DND-41 (cell line): ENCODE results near the gene VENTX.

ENCODE experiments used
- ATAC-seq: fragments of 200-7000 bp; cut with Tn5 transposase; 3 replicates; pipeline ENCODE4 v1.9.1; 2021; ENCODE audit warnings: low read depth; ENCODE audit not compliant: insufficient read depth
- DNase-seq: peaks from one replicate; pipeline ENCODE4 v3.0.0-alpha.2; 2020
- H2AFZ ChIP-seq: 2 replicates; pipeline ENCODE4 v1.6.0; 2012; ENCODE audit warnings: low read depth, low read length
- H3K27ac ChIP-seq: 2 replicates; pipeline ENCODE4 v1.5.1; 2012; ENCODE audit warnings: low read length, inconsistent platforms
- H3K27me3 ChIP-seq: fragments of 200-600 bp; sonication (generic); 2 replicates; pipeline ENCODE4 v1.6.0; 2012; ENCODE audit warnings: low read length, mild to moderate bottlenecking, inconsistent platforms; ENCODE audit not compliant: insufficient read depth, poor library complexity
- H3K36me3 ChIP-seq: 2 replicates; pipeline ENCODE4 v1.5.1; 2012; ENCODE audit warnings: low read length, inconsistent platforms; ENCODE audit not compliant: insufficient read depth
- H3K4me1 ChIP-seq: 2 replicates; pipeline ENCODE4 v1.5.1; 2012; ENCODE audit warnings: mild to moderate bottlenecking, low read length; ENCODE audit not compliant: insufficient read depth
- H3K4me2 ChIP-seq: 2 replicates; pipeline ENCODE4 v1.6.0; 2012; ENCODE audit warnings: mild to moderate bottlenecking, moderate library complexity, low read length, inconsistent platforms; ENCODE audit not compliant: insufficient read depth
- H3K4me3 ChIP-seq, 2 experiments: fragments of 200-600 bp in 1 of 2; shearing (Covaris generic) in 1 of 2; 2 replicates each; pipeline ENCODE4 v1.5.1; 2012 to 2016; ENCODE audit warnings: inconsistent platforms in 2 of 2, low read length in 2 of 2, mild to moderate bottlenecking in 2 of 2, low read depth in 1 of 2, moderate library complexity in 1 of 2
- H3K79me2 ChIP-seq: 2 replicates; pipeline ENCODE4 v1.6.0; 2012; ENCODE audit warnings: low read length, inconsistent platforms; ENCODE audit not compliant: insufficient read depth
- H3K9ac ChIP-seq: 2 replicates; pipeline ENCODE4 v1.6.0; 2012; ENCODE audit warnings: low read depth, mild to moderate bottlenecking, inconsistent platforms, low read length, moderate library complexity
- H3K9me3 ChIP-seq: 2 replicates; pipeline ENCODE4 v1.5.1; 2012; ENCODE audit warnings: low read length, moderate library complexity, mild to moderate bottlenecking, inconsistent platforms; ENCODE audit not compliant: insufficient read depth, severe bottlenecking
- H4K20me1 ChIP-seq: 2 replicates; pipeline ENCODE4 v1.6.0; 2012; ENCODE audit warnings: low read length; ENCODE audit not compliant: insufficient read depth
- CTCF ChIP-seq: IDR thresholded peaks from 2 replicates; pipeline ENCODE4 v1.5.1; 2012; ENCODE audit warnings: borderline replicate concordance, low read length, moderate library complexity, mild to moderate bottlenecking; ENCODE audit not compliant: poor library complexity, severe bottlenecking; ENCODE audit errors: extremely low read depth
- EZH2 ChIP-seq: IDR thresholded peaks from 3 replicates; pipeline ENCODE4 v1.6.1; 2012; ENCODE audit warnings: borderline replicate concordance, low read depth, mild to moderate bottlenecking, moderate library complexity, low read length, inconsistent platforms; ENCODE audit not compliant: severe bottlenecking

VENTX gene

GRCh38 chr10:133214468-133215410 is 22.9 kb upstream of the VENTX start:
- Histone ChIP-seq H3K4me3 (no peak overlapping the region), H3K4me2 (no peak overlapping the region), H3K4me1 (no peaks in the 10 kb centered on the region), H3K27ac (no peak overlapping the region), H3K9ac (no peak overlapping the region), H2AFZ (no peak overlapping the region), H4K20me1 (no peaks in the 10 kb centered on the region; the same call in 1 of the 2 replicates), H3K79me2 (no peaks in the 10 kb centered on the region), H3K9me3 (no peaks in the 10 kb centered on the region), H3K27me3 (no peaks in the 10 kb centered on the region), H3K36me3 (no peaks in the 10 kb centered on the region)
- TF ChIP-seq EZH2 (no peak), CTCF (no peak)
- DNase-seq (no peak), ATAC-seq (no peak)

GRCh38 chr10:133215586-133215985 is 22.1 kb upstream of the VENTX start:
- H3K9ac ChIP-seq = no peak overlapping the region
- DNase-seq = no peak
- no peaks in the 10 kb centered on the region for H3K36me3 ChIP-seq
- ATAC-seq = no peak
- no peak for TF ChIP-seq EZH2
- TF ChIP-seq CTCF = no peak
- H2AFZ ChIP-seq = no peak overlapping the region
- H3K27me3 ChIP-seq = no peaks in the 10 kb centered on the region
- no peak overlapping the region for H3K4me2 ChIP-seq
- H4K20me1 ChIP-seq = no peaks in the 10 kb centered on the region; the same call in 1 of the 2 replicates
- no peak overlapping the region for H3K27ac ChIP-seq
- no peaks in the 10 kb centered on the region for H3K4me1 ChIP-seq
- no peaks in the 10 kb centered on the region for H3K9me3 ChIP-seq
- no peaks in the 10 kb centered on the region for H3K79me2 ChIP-seq
- H3K4me3 ChIP-seq = no peak overlapping the region

- Histone ChIP-seq H4K20me1 (no peaks in the 10 kb centered on the region; the same call in 1 of the 2 replicates), H3K9me3 (no peaks in the 10 kb centered on the region)
- no peak for TF ChIP-seq CTCF
- TF ChIP-seq EZH2 = no peak
These were observed 20.9 kb upstream of the VENTX start for GRCh38 chr10:133216776-133217175.

More at GRCh38 chr10:133216776-133217175, 20.9 kb upstream of the VENTX start:
- Histone ChIP-seq H3K27ac (no peak overlapping the region), H3K4me2 (no peak overlapping the region), H3K9ac (no peak overlapping the region), H2AFZ (no peak overlapping the region), H3K27me3 (no peaks in the 10 kb centered on the region), H3K36me3 (no peaks in the 10 kb centered on the region), H3K4me1 (no peaks in the 10 kb centered on the region), H3K79me2 (no peaks in the 10 kb centered on the region), H3K4me3 (no peak overlapping the region)
- ATAC-seq (no peak), DNase-seq (no peak)
